GM12891 (cell line): ENCODE data around the gene FBXO34.

ENCODE experiments used
- POLR2A ChIP-seq: IDR thresholded peaks from 2 replicates; pipeline ENCODE4 v1.6.1; 2011; ENCODE audit warnings: low read depth, low read length, control low read depth
- POLR2AphosphoS5 ChIP-seq: IDR thresholded peaks from 2 replicates; pipeline ENCODE4 v1.6.1; 2011; ENCODE audit warnings: low read depth, low read length, control low read depth
- SPI1 ChIP-seq: IDR thresholded peaks from 2 replicates; pipeline ENCODE4 v1.6.1; 2011; ENCODE audit warnings: low read depth, low read length, control low read depth

DNA sequence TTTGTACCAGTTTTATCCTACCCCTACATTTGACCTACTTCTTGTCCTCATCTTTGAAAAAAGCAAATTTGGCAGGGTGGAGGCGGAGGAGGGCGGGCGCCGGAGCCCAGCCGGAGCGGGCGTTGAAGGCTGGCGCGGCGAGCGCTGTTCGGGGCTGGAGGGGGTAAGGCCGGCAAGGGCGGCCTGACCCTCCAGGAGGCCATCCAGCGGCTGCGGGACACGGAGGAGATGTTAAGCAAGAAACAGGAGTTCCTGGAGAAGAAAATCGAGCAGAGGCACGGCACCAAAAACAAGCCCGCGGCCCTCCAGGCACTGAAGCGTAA lies 27.2 kb downstream of the FBXO34 start:
- TF ChIP-seq POLR2AphosphoS5 (no peak), POLR2A (no peak), SPI1 (no peak)
